NOMO-1 treated with dmso at 0.1 percent for 144 hours (cell line): ENCODE data around the gene CHKA.
A peak's percentile ranks its signal among the peaks of the same experiment; 100 is the strongest.

ENCODE experiments used
- DNase-seq: peaks from one replicate; lab custom pipeline; 2025; ENCODE audit not compliant: unreplicated experiment; lab: John Stamatoyannopoulos, UW

CHKA gene

DNA sequence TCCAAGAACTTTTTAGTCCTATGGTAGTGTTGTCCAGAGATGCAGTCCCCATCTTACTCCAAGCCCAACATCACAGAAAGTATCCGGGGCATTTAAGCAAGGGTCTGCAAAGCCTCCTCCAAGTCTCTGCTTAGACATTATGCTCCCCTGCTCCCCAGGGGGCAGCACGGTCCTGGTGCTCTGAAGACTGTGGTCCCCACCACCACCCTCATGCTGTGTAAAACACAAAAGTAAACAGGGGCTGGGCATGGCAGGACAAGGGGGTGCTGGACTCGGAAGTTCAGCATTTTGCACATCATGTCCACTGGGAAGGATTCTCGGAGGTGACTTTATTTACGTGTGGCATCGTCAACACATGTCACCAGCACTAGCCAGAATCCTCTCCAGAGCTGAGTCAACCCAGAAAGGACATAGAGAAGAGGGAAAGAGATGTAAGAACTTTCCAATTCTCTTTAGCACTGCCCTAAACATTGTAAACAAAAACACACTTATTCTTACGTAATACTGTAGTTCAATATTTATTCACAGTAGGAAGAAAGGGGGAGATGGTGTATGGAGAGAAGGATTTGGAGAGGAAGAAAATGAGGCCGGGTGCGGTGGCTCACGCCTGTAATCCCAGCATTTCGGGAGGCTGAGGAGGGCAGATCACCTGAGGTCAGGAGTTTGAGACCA is 44.7 kb downstream of the CHKA start:
- no peak for DNase-seq

DNA sequence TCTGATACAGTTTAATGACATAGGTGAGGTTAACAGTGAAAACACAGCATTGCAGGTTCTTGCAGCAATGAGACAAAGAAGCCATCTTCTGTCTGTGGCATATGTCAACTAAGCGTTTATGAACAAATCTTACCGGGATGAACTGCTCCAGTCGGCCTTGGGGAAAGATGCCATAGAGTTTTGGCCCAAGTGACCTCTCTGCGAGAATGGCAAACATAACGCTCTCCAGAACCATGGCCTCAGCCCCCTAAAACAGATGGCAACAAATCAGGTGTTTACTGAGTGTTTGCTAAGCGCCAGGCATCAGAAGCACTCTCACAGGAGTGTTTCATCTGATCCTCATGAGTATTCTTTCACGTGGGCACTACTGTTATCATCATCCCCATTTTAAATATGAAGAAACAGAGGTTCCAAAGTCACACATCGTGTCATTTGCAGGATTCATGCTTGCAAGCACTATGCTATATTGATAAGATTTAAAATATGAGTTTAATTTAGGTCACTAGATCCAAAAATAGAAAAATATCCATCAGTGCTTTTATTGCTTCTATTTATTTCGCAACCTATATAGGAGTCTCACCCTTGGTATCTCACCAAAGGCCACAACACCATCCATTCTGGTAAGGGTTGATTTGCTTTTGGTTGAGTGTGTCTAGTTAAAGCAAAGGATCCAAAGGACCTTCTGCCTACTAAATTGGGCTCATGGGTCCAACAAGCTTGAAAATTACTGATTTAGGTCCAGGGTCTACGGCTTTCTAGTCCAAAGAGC is 46.4 kb downstream of the CHKA start:
- no peak for DNase-seq

DNA sequence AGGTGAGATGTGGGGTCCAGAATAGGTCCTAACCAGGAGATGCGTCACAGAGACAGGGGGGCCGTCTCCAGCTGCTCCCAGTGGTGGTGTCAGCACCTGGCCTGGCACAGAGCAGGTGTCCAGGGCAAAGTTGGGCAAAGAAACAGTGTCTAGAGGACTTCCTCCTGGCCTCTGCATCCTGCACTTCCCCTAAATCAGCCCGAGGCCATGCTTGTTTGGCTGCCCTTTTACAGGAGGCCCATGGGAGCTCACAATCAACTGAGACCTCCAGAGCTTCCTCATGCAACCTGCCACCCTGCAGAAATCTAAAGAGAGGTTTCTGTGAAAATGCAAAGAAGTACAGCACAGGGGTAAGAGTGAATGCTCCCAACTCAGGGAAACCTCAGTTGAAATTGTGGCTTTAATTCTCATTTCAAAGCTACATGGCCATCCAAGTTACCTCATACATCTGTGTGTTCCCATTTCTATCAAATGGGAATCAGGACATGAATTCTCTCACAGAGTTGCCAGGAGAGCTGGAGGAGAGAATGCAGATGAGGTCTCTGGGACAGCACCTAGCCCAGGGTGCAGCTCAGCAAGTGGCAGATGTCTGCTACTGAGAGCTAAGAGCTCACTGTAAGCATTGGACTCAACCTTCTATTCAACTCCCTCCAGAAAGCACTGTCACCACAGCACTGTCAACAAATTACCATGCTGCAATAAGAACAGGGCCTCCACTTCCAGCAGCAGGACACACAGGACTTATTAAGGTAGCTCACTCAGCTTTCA is 49.7 kb downstream of the CHKA start:
- DNase-seq = peak; percentile 4

DNA sequence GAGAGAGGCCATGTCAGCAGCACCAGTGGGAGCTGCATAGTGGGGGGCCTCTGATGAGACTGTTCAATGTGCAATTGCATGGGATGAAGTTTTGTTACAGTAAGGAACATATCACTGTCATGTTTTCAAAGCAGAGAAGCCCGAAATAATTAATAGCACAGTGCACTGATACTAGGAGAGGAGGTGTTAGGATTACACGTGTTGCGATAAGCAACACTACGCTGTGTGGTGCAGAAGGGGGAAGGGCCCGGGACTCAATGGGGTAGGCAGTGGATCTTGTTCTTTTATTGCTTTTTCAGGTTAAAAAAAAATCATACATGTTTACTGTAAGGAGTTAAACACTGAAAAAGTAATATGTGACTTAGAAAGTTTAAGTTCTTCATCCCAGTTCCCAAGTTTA is 53.2 kb downstream of the CHKA start:
- no peak for DNase-seq

DNA sequence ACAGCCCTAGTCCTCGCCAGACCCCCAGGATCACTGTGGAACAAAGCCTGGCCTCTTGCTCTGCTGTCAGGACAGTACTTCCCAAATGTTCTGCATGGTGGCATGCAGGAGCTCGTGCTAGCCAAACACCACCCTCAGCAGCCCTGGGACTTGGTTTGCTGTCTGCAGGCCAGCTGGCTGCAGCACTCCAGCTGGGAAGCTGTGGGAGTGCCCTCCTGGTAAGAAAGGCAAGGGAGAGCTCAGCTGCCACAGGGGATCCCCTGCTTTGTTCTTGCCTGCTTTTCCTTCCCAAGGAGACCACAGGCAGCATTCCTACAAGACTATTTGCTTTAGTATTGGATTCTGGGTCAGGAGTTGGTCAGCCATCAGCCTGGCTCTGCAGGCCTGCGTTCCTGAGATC is 54.4 kb downstream of the CHKA start:
- no peak for DNase-seq

DNA sequence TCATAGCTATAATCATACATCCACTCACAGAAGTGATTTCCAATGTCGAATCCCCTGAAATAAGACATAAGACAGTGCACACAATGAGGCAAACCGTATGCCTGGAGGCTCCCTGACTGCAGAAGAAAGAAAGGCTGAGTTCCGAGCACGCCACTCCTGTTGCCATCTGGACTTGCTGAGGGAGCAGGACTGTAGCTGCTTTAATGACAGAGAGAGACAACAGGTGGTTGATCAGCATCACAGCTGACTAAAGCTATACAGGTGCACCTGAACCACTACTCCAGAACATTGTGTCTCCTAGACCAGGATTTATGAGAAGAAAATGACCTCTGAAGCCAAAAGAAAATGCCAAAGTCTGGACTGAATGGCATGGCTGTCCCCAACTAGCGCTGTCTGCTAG is 55.3 kb downstream of the CHKA start:
- no peak for DNase-seq

DNA sequence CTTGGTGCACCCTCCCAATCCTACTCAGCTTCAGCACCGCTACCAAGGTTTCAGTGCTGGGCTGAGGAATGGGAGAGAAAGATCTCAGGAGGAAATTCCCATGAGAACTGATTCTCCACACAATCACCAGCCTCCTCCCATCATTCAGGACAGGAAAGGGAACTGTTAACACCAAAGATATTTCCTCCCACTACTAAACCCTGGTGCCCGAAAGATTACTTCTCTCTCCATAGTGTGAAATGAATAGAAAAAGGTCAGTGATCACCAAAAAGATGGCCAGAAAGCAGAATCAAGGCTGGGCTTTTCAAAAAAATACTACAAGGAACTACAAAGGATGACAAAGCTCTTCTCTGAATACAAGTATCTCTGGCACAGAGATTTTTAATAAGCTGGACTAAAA is 56.3 kb downstream of the CHKA start:
- no peak for DNase-seq

DNA sequence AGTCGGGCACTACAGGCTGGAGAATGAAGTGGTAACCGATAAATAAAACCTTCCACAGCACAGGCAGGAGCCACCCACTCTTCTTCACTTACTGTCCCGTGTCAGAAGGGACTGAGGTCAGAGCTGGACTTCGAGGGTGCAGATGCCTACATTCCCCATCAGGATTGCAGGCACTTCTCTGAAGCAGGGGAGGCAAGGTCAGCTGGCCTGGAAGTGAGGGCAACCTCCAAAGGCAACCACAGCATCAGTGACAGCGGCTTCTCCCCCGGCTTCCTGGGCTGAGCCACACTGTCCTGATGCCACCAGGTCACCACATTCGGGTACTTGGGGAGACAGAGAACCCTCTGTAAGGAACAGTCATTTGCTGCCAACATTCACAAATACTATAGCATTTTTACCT is 59.7 kb downstream of the CHKA start:
- no peak for DNase-seq

DNA sequence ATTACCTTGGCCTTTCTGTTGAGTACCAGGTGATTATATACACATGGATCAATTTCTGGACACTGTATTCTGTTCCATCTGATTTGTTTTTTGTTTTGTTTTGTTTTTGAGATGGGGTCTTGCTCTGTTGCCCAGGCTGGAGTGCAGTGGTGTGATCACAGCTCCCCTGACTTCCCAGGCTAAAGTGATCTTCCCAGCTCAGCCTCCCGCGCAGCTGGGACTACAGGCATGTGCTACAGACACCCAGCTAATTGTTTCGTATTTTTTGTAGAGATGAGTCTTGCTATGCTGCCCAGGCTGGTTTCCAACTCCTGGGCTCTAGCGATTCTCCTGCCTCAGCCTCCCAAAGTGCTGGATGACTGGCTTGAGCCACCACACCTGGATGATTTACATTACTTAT is 63.4 kb downstream of the CHKA start:
- no peak for DNase-seq

DNA sequence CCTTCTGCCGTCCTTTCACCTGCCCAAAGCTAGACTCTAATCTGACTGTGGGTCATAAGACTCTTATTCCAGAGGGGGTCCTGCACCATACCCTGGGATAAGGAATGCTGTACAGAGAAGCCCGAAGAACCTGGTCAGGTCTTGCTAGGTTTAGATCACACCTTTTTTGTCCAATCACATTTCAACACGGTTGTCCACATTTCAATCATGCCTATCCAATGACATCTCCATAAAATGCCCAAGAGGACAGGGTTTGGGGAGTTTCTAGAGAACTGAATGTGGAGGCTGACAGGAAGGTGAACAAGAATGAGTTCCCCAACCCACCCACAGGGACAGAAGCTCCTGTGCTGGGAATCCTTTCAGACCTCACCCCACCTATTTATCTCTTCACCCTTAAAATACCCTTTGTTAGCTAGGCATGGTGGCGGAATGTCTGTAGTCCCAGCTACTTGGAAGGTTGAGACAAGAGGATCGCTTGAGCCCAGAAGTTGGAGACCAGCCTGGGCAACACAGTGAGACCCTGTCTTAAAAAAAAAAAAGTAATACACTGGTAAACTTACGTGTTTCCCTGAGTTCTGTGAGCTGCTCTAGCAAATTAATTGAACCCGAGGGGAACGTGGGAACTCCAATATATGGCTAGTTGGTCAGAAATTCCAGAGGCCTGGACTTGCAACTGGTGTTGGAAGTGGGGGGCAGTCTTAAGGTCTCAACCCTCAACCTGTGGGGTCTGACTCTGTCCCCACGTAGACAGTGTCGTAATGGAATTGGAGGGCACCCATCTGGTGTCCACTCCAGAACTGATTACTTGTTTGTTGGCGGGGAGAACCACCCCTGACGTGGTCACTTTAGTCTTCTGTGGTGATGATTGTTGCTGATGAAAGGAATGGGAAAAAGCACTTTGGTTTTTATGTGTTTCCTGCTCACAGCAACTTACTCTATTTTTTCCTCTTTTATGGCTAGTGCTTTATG is 64.6 kb downstream of the CHKA start:
- no peak for DNase-seq

DNA sequence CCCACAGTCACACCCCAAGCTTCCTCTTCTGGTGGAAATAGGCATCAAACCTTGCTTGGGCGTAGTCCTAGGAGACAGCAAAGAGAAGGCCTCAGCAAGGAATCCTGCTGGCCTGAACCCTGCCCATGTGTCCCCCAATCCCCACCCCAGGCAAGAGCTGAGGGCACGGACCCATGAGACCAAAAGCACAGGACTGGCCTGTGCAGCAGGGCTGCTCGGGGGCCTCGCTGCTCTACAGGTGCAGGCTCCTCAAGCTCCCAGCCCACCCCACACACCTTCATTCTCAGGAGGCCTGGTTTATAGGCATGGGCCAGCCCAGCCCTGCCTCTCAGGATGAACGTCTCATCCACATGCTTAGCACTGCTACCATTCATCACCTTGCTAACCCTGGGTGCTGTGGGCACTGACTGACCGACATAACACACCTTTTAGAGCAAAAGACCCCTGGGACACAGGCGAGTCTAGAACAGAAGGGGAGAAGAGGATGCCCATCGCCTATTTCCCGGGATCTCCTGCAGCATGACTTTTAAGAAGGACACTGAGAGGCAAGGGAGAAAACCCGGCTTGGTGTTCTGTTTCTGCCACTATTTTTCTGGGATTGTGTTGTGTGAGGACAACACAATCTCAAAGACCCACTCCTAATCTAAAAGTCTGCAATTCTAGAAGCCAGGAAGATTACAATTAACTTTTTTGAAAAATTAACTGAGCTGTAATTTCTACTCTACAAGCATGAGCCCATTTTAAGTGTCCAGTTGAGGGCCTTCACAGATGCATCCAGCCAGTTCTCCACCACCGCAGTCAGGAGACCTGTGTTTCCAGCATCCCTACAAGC is 67.0 kb downstream of the CHKA start:
- DNase-seq = no peak

DNA sequence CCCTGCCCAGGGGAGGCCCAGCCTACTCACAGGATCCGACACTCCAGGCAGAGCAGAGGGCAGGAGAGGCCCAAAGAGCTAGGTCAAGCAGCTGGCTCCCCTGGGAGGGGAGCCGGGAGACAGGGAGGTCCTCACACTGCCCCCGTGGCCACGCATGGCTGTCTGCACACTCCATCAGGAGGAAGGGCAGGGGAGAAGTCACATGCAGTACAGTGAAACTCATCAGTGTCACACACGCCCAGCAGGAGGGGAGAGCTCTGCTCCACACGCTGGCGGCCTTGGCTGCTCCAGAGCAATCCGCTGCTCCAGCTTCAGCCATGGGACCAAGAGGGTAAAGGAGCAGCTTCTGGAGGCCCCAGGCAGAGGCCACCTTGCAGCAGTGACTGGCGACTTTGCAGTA is 68.1 kb downstream of the CHKA start:
- no peak for DNase-seq

DNA sequence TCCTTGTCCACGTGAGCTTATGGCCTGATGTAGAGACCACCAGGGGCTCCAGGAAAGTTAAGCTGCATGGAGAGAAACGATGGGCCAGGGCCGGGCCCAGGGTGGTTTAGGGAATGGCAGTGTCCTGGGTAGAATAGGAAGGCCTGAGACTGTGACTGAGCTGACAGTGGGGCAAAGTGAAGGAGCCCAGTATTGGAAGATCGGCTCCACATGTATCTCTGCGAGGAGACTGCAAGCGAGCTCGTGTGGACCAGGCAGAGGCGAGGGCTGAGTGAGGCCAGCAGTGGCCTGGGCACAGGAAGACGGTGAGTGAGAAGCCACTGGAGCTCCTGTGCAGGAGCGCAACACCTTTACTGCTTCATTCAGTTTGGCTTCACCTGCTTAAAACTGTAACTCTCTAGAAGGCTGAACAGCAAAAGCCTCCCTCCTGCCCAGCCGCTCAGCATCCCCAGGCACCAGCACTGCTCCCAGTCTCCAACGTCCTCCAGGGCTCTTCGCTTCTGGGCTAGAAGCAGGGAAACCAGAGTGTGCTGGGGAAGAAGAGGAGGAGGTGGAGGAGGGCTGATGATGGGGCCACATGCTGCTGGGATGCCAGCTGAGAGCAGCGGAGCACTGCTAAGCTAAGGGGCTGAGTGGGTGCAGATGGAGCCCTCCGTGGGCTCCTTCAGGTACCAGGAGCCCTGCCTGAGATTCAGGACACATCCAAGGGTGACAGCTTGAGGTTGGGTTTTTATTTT is 68.9 kb downstream of the CHKA start:
- DNase-seq = no peak

DNA sequence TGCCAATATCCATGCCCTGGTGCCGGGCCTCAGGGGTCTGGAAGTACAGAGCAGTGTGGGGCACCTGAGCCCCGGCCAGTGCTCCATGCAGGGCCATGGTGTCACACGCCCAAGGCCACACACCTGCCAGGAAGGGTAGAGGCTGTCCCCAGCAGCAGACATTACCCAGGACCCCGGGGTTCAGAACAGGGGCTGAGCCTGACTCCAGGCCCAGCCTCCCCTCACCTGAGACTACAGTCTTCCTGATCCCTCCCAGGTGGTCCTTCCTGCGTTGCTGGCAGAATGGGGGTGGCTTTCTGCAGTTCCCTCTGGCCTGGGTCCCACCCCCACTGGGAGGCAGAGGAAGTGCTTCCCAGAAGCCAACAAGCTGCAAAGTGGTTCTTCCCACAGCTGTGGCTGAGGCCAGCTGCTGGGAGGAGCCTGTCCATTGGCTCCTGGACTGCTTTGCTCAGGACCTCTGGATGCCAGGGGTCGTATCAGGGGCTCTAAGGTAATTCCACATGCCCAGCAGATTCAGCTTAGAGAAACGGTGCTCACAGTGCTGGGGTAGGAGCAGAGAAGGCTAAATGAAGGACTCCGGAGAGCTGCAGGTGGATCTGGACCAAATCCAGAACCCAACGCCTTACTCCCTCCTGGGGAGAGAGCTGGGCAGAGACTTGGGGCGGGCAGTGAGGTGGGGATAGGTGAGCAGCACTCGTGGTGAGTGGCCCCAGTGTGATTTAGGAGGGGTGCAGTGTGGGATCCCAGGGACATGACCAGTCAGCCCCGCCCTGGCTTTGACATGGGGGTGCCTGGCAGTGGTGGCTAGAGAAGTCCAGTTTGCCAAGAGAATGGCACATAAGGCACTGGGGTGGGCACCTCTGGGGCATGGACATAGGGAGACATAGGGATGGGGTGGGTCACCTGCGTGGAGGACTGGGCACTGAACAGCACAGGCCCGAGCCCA is 69.7 kb downstream of the CHKA start:
- no peak for DNase-seq

DNA sequence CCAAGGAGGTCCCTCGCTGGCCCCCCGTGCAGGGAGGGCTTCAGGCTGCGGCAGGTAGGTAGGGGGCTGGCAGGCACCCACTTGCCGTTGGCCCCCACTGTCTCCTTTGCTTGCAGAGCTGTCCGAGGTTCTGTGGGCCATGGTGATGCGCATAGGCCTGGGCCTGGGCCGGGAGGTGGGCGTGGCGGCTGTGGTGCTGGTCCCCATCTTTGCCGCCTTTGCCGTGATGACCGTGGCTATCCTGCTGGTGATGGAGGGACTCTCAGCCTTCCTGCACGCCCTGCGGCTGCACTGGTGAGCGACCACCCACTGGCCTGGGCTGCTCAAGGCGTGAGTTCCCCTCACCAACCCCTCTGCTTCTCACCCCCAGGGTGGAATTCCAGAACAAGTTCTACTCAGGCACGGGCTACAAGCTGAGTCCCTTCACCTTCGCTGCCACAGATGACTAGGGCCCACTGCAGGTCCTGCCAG is 70.8 kb downstream of the CHKA start:
- DNase-seq = no peak

DNA sequence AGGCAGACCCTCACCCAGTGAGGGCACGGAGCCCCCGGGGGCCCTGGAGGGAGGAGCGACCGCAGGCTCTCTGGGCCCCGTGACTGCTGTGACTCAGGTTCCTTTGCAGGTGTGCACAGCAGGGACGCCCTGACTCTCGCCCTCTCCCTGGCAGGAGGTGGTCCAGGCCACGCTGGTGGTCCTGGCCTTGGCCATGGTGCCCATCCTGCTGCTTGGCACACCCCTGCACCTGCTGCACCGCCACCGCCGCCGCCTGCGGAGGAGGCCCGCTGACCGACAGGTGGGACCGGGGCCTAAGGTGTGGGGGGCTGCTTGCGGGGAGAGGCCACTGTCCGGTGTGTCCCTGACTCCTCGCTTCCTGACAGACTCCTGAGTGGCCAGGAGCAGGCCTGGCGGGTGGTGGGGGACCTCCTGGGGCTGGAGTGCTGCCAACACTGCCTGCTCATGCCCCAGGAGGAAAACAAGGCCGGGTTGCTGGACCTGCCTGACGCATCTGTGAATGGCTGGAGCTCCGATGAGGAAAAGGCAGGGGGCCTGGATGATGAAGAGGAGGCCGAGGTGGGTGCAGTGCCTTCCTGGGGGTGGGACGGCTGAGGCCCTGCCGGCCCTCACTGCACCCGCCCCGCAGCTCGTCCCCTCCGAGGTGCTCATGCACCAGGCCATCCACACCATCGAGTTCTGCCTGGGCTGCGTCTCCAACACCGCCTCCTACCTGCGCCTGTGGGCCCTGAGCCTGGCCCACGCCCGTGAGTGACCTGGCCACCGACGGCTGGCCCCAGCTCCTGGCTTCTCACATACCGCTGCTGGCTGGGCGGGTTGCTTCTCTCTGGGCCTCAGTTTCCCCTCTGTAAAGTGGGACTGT is 71.4 kb downstream of the CHKA start:
- no peak for DNase-seq
